ENCODE results near the gene ALKBH3. TPM values are rescaled to one million over a fixed set of nuclear protein-coding genes. Genes with fewer than 3 reads are reported as not detected.
A peak's percentile ranks its signal among the peaks of the same experiment; 100 is the strongest.

The ALKBH3 gene
- 32.3 and 34.7 TPM in 2 replicates for total RNA-seq
- 23.0 and 28.0 TPM in 2 replicates for polyA plus RNA-seq
- 32.3 and 34.3 TPM in 2 replicates for polyA plus RNA-seq (2011; cell fraction: cytosol; rRNA removed)
- polyA plus RNA-seq (2011; cell fraction: nucleus; rRNA removed): 30.4 and 31.7 TPM in 2 replicates
- polyA plus RNA-seq (2012): 27.8 and 34.4 TPM in 2 replicates
- 17.7 and 22.7 TPM in 2 replicates for polyA minus RNA-seq
- 2.2 TPM for polyA minus RNA-seq (2011; cell fraction: cytosol; rRNA and poly(A)+ RNA removed)
- polyA minus RNA-seq (2011; cell fraction: nucleus; rRNA and poly(A)+ RNA removed): 11.3 and 14.6 TPM in 2 replicates
- Bru-seq, nascent RNA: percentile 75 among the genes with signal in this experiment
- percentile 60 among the genes with signal in this experiment for BruChase-seq, experiment 1, labeled RNA remaining after a 6-hour chase
- BruChase-seq, experiment 2, labeled RNA remaining after a 2-hour chase: percentile 62 among the genes with signal in this experiment
- long read RNA-seq, transcript ALKBH3-201 (10 exons, 1,474 nt): major isoform, 41 of 66 reads
- long read RNA-seq, partial matches to known transcripts: 1 of 66 reads
- long read RNA-seq, other reads (novel, unspliced or antisense): 24 of 66 reads

DNA sequence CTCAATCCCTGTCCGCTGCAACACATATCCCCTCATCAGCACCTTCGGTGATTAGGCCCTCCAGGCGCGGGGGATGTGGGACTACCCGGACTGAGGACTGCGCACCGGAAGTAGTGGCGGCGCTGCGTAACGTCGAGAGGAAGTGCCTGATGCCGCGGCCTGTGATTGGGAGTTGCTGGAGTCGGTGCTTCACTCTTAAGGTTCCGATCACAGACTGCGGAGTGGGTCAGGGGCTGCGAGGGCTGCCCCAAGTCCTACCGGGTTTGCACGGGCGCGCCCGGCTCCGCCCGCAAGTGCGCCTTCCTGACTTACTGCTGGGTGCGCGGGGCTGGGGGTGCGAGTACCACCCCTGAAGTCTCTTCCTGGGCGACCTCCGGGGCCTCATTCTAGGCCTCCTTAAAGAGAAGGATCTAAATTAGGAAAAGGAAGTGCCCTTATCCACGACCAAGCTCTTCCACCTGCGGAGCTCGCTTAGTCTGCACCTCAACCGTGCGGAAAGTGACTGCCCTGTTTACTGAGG is at the start of gene ALKBH3:
Gene ALKBH3 (plus strand): TSS at position 192 of the 520 bp plus-strand sequence. CDS start 1,822 bp downstream, outside the sequence.
- peak; percentile 85 for FAIRE-seq
- peak; percentile 91 for DNase-seq (ENCODE audit: low read depth, low spot score)
- POLR2A ChIA-PET: no interaction called here
- Histone ChIP-seq H3K27ac (ENCODE audit: insufficient read depth, low read depth, low read length) (peak within 1 kb of the TSS; percentile 2), H3K79me2 (ENCODE audit: control insufficient read depth, insufficient read depth, low read length) (peaks cover 8% of the 10 kb centered on the region), H4K20me1 (replicated peaks; ENCODE audit: control insufficient read depth, extremely low read depth, insufficient read depth, low read length) (no peaks in the 10 kb centered on the region), H3K4me3 (replicated peaks in 1 of 3; ENCODE audit: insufficient read depth in 1 of 3, low read depth in 1 of 3, low read length in 3 of 3) (peak within 1 kb of the TSS; percentile 60 to 92 (median 80)), H3K4me1 (ENCODE audit: control insufficient read depth, extremely low read depth, insufficient read depth, low read length) (peaks cover 14% of the 10 kb centered on the region), H3K27me3 (ENCODE audit: control insufficient read depth in 2 of 2, insufficient read depth in 2 of 2, low read length in 2 of 2) (peaks cover 8 to 10% of the 10 kb centered on the region in 2 experiments), H3K4me2 (ENCODE audit: insufficient read depth, low read length) (peak within 1 kb of the TSS; percentile 87), H3K9ac (replicated peaks; ENCODE audit: extremely low read depth, insufficient read depth, low read length) (peak within 1 kb of the TSS; percentile 64), H3K36me3 (ENCODE audit: control insufficient read depth in 2 of 2, extremely low read depth in 1 of 2, insufficient read depth in 2 of 2, low read length in 2 of 2) (peaks cover 2 to 3% of the 10 kb centered on the region in 2 experiments), H2AFZ (ENCODE audit: low read depth, low read length) (peak within 1 kb of the TSS; percentile 90), H3K9me1 (replicated peaks; ENCODE audit: control insufficient read depth, extremely low read depth, insufficient read depth, low read length) (no peaks in the 10 kb centered on the region), H3K9me3 (replicated peaks; ENCODE audit: control insufficient read depth, insufficient read depth, low read length) (no peaks in the 10 kb centered on the region)
- CTCF ChIA-PET: interaction anchor here (0.8 to 1.8 kb wide), 3 partner anchors 9 to 308 kb away, joined by 3 to 17 read pairs (median 3); no protein-coding TSS in a partner anchor
- TF ChIP-seq MAX (IDR thresholded peaks at IDR 0.05; ENCODE audit: insufficient read depth, insufficient read length) (peak; percentile 12), POLR2AphosphoS5 (IDR thresholded peaks at IDR 0.05; ENCODE audit: insufficient read depth, low read depth, low read length) (peak; percentile 76), MYC (IDR thresholded peaks at IDR 0.05; ENCODE audit: low read depth, low read length) (peak; percentile 21)
- TF ChIP-seq, protein P1, sequence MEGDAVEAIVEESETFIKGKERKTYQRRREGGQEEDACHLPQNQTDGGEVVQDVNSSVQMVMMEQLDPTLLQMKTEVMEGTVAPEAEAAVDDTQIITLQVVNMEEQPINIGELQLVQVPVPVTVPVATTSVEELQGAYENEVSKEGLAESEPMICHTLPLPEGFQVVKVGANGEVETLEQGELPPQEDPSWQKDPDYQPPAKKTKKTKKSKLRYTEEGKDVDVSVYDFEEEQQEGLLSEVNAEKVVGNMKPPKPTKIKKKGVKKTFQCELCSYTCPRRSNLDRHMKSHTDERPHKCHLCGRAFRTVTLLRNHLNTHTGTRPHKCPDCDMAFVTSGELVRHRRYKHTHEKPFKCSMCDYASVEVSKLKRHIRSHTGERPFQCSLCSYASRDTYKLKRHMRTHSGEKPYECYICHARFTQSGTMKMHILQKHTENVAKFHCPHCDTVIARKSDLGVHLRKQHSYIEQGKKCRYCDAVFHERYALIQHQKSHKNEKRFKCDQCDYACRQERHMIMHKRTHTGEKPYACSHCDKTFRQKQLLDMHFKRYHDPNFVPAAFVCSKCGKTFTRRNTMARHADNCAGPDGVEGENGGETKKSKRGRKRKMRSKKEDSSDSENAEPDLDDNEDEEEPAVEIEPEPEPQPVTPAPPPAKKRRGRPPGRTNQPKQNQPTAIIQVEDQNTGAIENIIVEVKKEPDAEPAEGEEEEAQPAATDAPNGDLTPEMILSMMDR (IDR thresholded peaks at IDR 0.05; ENCODE audit: extremely low read depth in 1 of 2, insufficient read depth in 1 of 2, low read depth in 1 of 2, low read length in 2 of 2): no peak
- dilution Hi-C loops (cut with MboI; ENCODE audit: extremely low pct_ligation_motif_present, low sequenced_read_pairs) (no loop called here), intact Hi-C loops (cut with micrococcal nuclease) (no loop called here)
- no TSS peak for BruUV-seq (replicated peaks)

All from endothelial cell of umbilical vein (primary cell).